Measurements from ENCODE around the gene MARS1. TPM values are rescaled to one million over a fixed set of nuclear protein-coding genes. Genes with fewer than 3 reads are reported as not detected.

The MARS1 gene
- total and polyA plus RNA-seq, 2 donors from 2014 or later, result 62.8 to 158 TPM

GRCh38 chr12:57448669-57449068 lies 39.2 kb upstream of the MARS1 start:
- FAIRE-seq (no peak), DNase-seq (no peak)
- Histone ChIP-seq H3K4me3 (ENCODE audit: low read length in 3 of 3) (no peak overlapping the region), H3K9ac (ENCODE audit: low read length in 3 of 3) (no peak overlapping the region), H3K4me1 (ENCODE audit: control insufficient read depth in 2 of 3, insufficient read depth in 2 of 3, low read depth in 1 of 3, low read length in 3 of 3) (peaks cover 0 to 3% (median 0%) of the 10 kb centered on the region in 3 donors), H3K27ac (ENCODE audit: low read depth in 2 of 2, low read length in 2 of 2) (no peak overlapping the region), H3K9me3 (ENCODE audit: control insufficient read depth in 2 of 3, insufficient read depth in 1 of 3, low read length in 3 of 3) (no peaks in the 10 kb centered on the region), H3K27me3 (ENCODE audit: control insufficient read depth, insufficient read depth, low read length) (no peaks in the 10 kb centered on the region), H3K36me3 (ENCODE audit: control insufficient read depth in 2 of 3, insufficient read depth in 3 of 3, low read length in 3 of 3) (no peaks in the 10 kb centered on the region)
- no peak for TF ChIP-seq CTCF (IDR thresholded peaks at IDR 0.05; ENCODE audit: borderline replicate concordance, extremely low read depth, insufficient read depth)
- intact Hi-C loops (cut with DNase I), result loop anchor here (5.0 kb wide), 1 partner anchor 141 kb away; no protein-coding TSS in a partner anchor

- Histone ChIP-seq H3K27me3 (ENCODE audit: control insufficient read depth, insufficient read depth, low read length) (no peaks in the 10 kb centered on the region), H3K9me3 (ENCODE audit: control insufficient read depth in 2 of 3, insufficient read depth in 1 of 3, low read length in 3 of 3) (no peaks in the 10 kb centered on the region), H3K4me1 (ENCODE audit: control insufficient read depth in 2 of 3, insufficient read depth in 2 of 3, low read depth in 1 of 3, low read length in 3 of 3) (peaks cover 0 to 3% (median 0%) of the 10 kb centered on the region in 3 donors), H3K9ac (ENCODE audit: low read length in 3 of 3) (no peak overlapping the region), H3K4me3 (ENCODE audit: low read length in 3 of 3) (no peak overlapping the region), H3K36me3 (ENCODE audit: control insufficient read depth in 2 of 3, insufficient read depth in 3 of 3, low read length in 3 of 3) (no peaks in the 10 kb centered on the region), H3K27ac (ENCODE audit: low read depth in 2 of 2, low read length in 2 of 2) (no peak overlapping the region)
- TF ChIP-seq CTCF (IDR thresholded peaks at IDR 0.05; ENCODE audit: borderline replicate concordance, extremely low read depth, insufficient read depth), result no peak
- no peak for DNase-seq
- intact Hi-C loops (cut with DNase I), result loop anchor here (5.0 kb wide), 1 partner anchor 142 kb away; no protein-coding TSS in a partner anchor
- FAIRE-seq, result no peak
These were observed 38.5 kb upstream of the MARS1 start for GRCh38 chr12:57449375-57449774.

DNA sequence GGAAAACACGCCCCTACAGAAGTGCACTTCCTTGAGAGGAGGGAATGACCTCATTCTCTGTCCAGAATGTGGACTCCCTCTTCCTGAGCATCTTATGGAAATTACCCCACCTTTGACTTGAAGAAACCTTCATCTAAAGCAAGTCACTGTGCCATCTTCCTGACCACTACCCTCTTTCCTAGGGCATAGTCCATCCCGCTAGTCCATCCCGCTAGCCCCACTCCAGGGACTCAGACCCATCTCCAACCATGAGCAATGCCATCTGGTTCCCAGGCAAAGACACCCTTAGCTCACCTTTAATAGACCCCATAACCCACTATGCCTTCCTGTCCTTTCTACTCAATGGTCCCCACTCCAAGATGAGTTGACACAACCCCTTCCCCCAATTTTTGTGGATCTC lies 37.8 kb upstream of the MARS1 start:
- Histone ChIP-seq H3K9me3 (ENCODE audit: control insufficient read depth in 2 of 3, insufficient read depth in 1 of 3, low read length in 3 of 3) (no peaks in the 10 kb centered on the region), H3K36me3 (ENCODE audit: control insufficient read depth in 2 of 3, insufficient read depth in 3 of 3, low read length in 3 of 3) (no peaks in the 10 kb centered on the region), H3K4me1 (ENCODE audit: control insufficient read depth in 2 of 3, insufficient read depth in 2 of 3, low read depth in 1 of 3, low read length in 3 of 3) (peaks cover 0 to 3% (median 0%) of the 10 kb centered on the region in 3 donors), H3K27ac (ENCODE audit: low read depth in 2 of 2, low read length in 2 of 2) (no peak overlapping the region), H3K27me3 (ENCODE audit: control insufficient read depth, insufficient read depth, low read length) (no peaks in the 10 kb centered on the region), H3K9ac (ENCODE audit: low read length in 3 of 3) (no peak overlapping the region), H3K4me3 (ENCODE audit: low read length in 3 of 3) (no peak overlapping the region)
- intact Hi-C loops (cut with DNase I), result loop anchor here (10.0 kb wide), 1 partner anchor 185 kb away; no protein-coding TSS in a partner anchor
- no peak for FAIRE-seq
- no peak for DNase-seq
- no peak for TF ChIP-seq CTCF (IDR thresholded peaks at IDR 0.05; ENCODE audit: borderline replicate concordance, extremely low read depth, insufficient read depth)

All from kidney (tissue), 14 donors.